IMR-90 (cell line): ENCODE data around the gene DDX42. TPM values are rescaled to one million over a fixed set of nuclear protein-coding genes. Genes with fewer than 3 reads are reported as not detected.

ENCODE experiments used
- ATAC-seq: fragments of 200-7000 bp; cut with Tn5 transposase; 2 replicates; pipeline ENCODE4 v1.9.1; 2020; ENCODE audit warnings: low read depth, mild to moderate bottlenecking, moderate library complexity
- BruUV-seq: library from RNA; stranded (reverse); fragments of 400-500 nt; replicated peaks from 2 replicates; lab custom pipeline; 2021; lab: Mats Ljungman, UMichigan
- CTCF ChIA-PET: fragments of 300-600 bp; formaldehyde crosslinking; extraction: SDS; loops from one replicate; lab custom pipeline; 2021; ENCODE audit warnings: antibody characterized with exemption; lab: Yijun Ruan, JAX
- POLR2A ChIA-PET: fragments of 300-600 bp; sonication (Branson Sonifier 250); formaldehyde crosslinking; loops from one replicate; lab custom pipeline; 2022; ENCODE audit warnings: antibody characterized with exemption; ENCODE audit not compliant: unreplicated experiment; lab: Charles Lee
- DNase-seq: peaks from one replicate; pipeline ENCODE4 v3.0.0; 2013
- H2AFZ ChIP-seq: replicated peaks from 2 replicates; pipeline ENCODE3; 2013; ENCODE audit warnings: low read length, mild to moderate bottlenecking; ENCODE audit not compliant: poor library complexity
- H2AK5ac ChIP-seq: 2 replicates; pipeline ENCODE4 v1.6.1; 2013; ENCODE audit warnings: low read depth, low read length, inconsistent platforms
- H2AK9ac ChIP-seq: replicated peaks from 2 replicates; pipeline ENCODE3; 2013; ENCODE audit warnings: mild to moderate bottlenecking, low read depth, low read length, moderate library complexity; ENCODE audit not compliant: poor library complexity
- H2BK120ac ChIP-seq: 2 replicates; pipeline ENCODE4 v1.6.1; 2013; ENCODE audit warnings: low read depth, low read length, inconsistent platforms
- H2BK15ac ChIP-seq: 3 replicates; pipeline ENCODE4 v1.6.1; 2013; ENCODE audit warnings: low read depth, low read length, inconsistent platforms
- H2BK20ac ChIP-seq: 2 replicates; pipeline ENCODE4 v1.6.1; 2013; ENCODE audit warnings: low read depth, mild to moderate bottlenecking, inconsistent platforms, low read length, moderate library complexity
- H2BK5ac ChIP-seq: 2 replicates; pipeline ENCODE4 v1.6.1; 2013; ENCODE audit warnings: mild to moderate bottlenecking, low read depth, low read length, inconsistent platforms; ENCODE audit not compliant: poor library complexity, severe bottlenecking
- H3K14ac ChIP-seq: replicated peaks from 2 replicates; pipeline ENCODE4 v1.6.1; 2013; ENCODE audit warnings: low read depth, low read length, inconsistent platforms
- H3K18ac ChIP-seq: 2 replicates; pipeline ENCODE4 v1.6.1; 2013; ENCODE audit warnings: low read depth, low read length, control low read depth
- H3K23ac ChIP-seq: 2 replicates; pipeline ENCODE4 v1.6.1; 2013; ENCODE audit warnings: low read depth, low read length, inconsistent platforms
- H3K27ac ChIP-seq: 2 replicates; pipeline ENCODE4 v1.5.1; 2013; ENCODE audit warnings: mild to moderate bottlenecking, control low read depth, low read length; ENCODE audit not compliant: insufficient read depth
- H3K27me3 ChIP-seq: 2 replicates; pipeline ENCODE4 v1.6.1; 2013; ENCODE audit warnings: low read length; ENCODE audit not compliant: control insufficient read depth, insufficient read depth
- H3K36me3 ChIP-seq: 2 replicates; pipeline ENCODE4 v1.6.1; 2013; ENCODE audit warnings: low read length, mixed read lengths; ENCODE audit not compliant: control insufficient read depth, insufficient read depth
- H3K4ac ChIP-seq: 2 replicates; pipeline ENCODE4 v1.6.1; 2013; ENCODE audit warnings: low read depth, low read length, inconsistent platforms
- H3K4me1 ChIP-seq: 2 replicates; pipeline ENCODE4 v1.6.1; 2013; ENCODE audit warnings: low read length, mixed read lengths; ENCODE audit not compliant: control insufficient read depth, insufficient read depth
- H3K4me2 ChIP-seq: 2 replicates; pipeline ENCODE4 v1.6.1; 2013; ENCODE audit warnings: low read depth, mild to moderate bottlenecking, control low read depth, low read length, moderate library complexity
- H3K4me3 ChIP-seq: 2 replicates; pipeline ENCODE4 v1.5.1; 2013; ENCODE audit warnings: low read depth, mild to moderate bottlenecking, control low read depth, low read length, moderate library complexity; ENCODE audit not compliant: insufficient read depth
- H3K56ac ChIP-seq: 2 replicates; pipeline ENCODE4 v1.6.1; 2013; ENCODE audit warnings: low read length, inconsistent platforms; ENCODE audit not compliant: insufficient read depth; ENCODE audit errors: extremely low read depth
- H3K79me1 ChIP-seq, 2 experiments: 2 replicates each; pipeline ENCODE4 v1.6.1; 2013; ENCODE audit warnings: low read length in 2 of 2, inconsistent platforms in 1 of 2, low read depth in 1 of 2
- H3K9ac ChIP-seq: 2 replicates; pipeline ENCODE4 v1.6.1; 2013; ENCODE audit warnings: low read depth, low read length, control low read depth
- H3K9me1 ChIP-seq: 2 replicates; pipeline ENCODE4 v1.6.1; 2013; ENCODE audit warnings: low read length, inconsistent platforms; ENCODE audit not compliant: insufficient read depth
- H3K9me3 ChIP-seq: 2 replicates; pipeline ENCODE4 v1.6.1; 2013; ENCODE audit warnings: low read length; ENCODE audit not compliant: control insufficient read depth, insufficient read depth
- H4K20me1 ChIP-seq: 2 replicates; pipeline ENCODE4 v1.6.1; 2013; ENCODE audit warnings: low read length, inconsistent platforms; ENCODE audit not compliant: insufficient read depth
- H4K5ac ChIP-seq: 2 replicates; pipeline ENCODE4 v1.6.1; 2013; ENCODE audit warnings: mild to moderate bottlenecking, low read depth, low read length, control low read depth
- H4K8ac ChIP-seq, 2 experiments: 2 replicates each; pipeline ENCODE4 v1.6.1; 2013; ENCODE audit warnings: low read depth in 2 of 2, low read length in 2 of 2, control low read depth in 1 of 2, inconsistent platforms in 1 of 2
- H4K91ac ChIP-seq: 2 replicates; pipeline ENCODE4 v1.6.1; 2013; ENCODE audit warnings: low read depth, low read length, inconsistent platforms; ENCODE audit not compliant: insufficient read depth
- CEBPB ChIP-seq: IDR thresholded peaks from 2 replicates; pipeline ENCODE4 v1.6.1; 2012; ENCODE audit warnings: low read depth, low read length, improper control_type of control experiment
- CHD1 ChIP-seq: IDR thresholded peaks from 2 replicates; pipeline ENCODE4 v1.6.1; 2012; ENCODE audit warnings: low read depth, low read length, improper control_type of control experiment
- ELK1 ChIP-seq: fragments of 150-350 bp; IDR thresholded peaks from 2 replicates; pipeline ENCODE4 v1.6.1; 2016; ENCODE audit warnings: low read depth, mild to moderate bottlenecking, low read length, moderate library complexity, borderline replicate concordance
- MAZ ChIP-seq: IDR thresholded peaks from 2 replicates; pipeline ENCODE4 v1.6.1; 2012; ENCODE audit warnings: low read depth, mild to moderate bottlenecking, low read length, improper control_type of control experiment, moderate library complexity, borderline replicate concordance
- NFE2L2 ChIP-seq: fragments of 150-350 bp; IDR thresholded peaks from 2 replicates; pipeline ENCODE4 v1.6.1; 2016; ENCODE audit warnings: low read depth, mild to moderate bottlenecking, low read length
- POLR2A ChIP-seq: IDR thresholded peaks from 2 replicates; pipeline ENCODE4 v1.6.1; 2012; ENCODE audit warnings: mild to moderate bottlenecking, low read depth, low read length
- RAD21 ChIP-seq: IDR thresholded peaks from 2 replicates; pipeline ENCODE4 v1.6.1; 2012; ENCODE audit warnings: low read length, improper control_type of control experiment
- RCOR1 ChIP-seq: IDR thresholded peaks from 2 replicates; pipeline ENCODE4 v1.6.1; 2012; ENCODE audit warnings: mild to moderate bottlenecking, low read length, improper control_type of control experiment; ENCODE audit not compliant: insufficient replicate concordance
- RFX5 ChIP-seq: IDR thresholded peaks from 2 replicates; pipeline ENCODE4 v1.8.0; 2012; ENCODE audit warnings: low read depth, mild to moderate bottlenecking, low read length, moderate library complexity
- WGBS, 2 experiments: methylation state at CpG; one replicate each; pipeline versions ENCODE4 v1.1.5 to v1.1.7; 2013; ENCODE audit warnings: missing lambda C conversion rate in 2 of 2; ENCODE audit not compliant: insufficient read length in 1 of 2; ENCODE audit errors: extremely low coverage in 2 of 2; 5-methylcytosine and 5-hydroxymethylcytosine counted together
- dilution Hi-C: fragments of 300-500 bp; cut with HindIII; formaldehyde crosslinking; loops from one replicate; pipeline ENCODE4 v1.14.3; 2018; ENCODE audit warnings: low sequenced_read_pairs; ENCODE audit not compliant: unreplicated experiment
- in situ Hi-C: fragments of 300-500 bp; cut with MboI; formaldehyde crosslinking; loops from 3 replicates; pipeline ENCODE4 v1.14.3; 2019; ENCODE audit warnings: low sequenced_read_pairs, inconsistent platforms, mixed read lengths
- intact Hi-C: fragments of 100-400 bp; cut with micrococcal nuclease; formaldehyde crosslinking; loops from 2 replicates; pipeline ENCODE4 v1.10.0; 2022
- polyA plus RNA-seq, 3 experiments: library from polyadenylated mRNA; depleted of rRNA; stranded (reverse); fragments of >200 nt; gene quantifications; 2 replicates each; pipeline ENCODE4 v1.2.3, GENCODE V29; 2012; ENCODE audit warnings: low replicate concordance in 1 of 3
- total RNA-seq: library from RNA; depleted of rRNA; stranded (reverse); fragments of >200 nt; gene quantifications from 2 replicates; pipeline ENCODE4 v1.2.3, GENCODE V29; 2012

The DDX42 gene
- total and polyA plus RNA-seq, 2 of the 4 experiments (the other 2 are of a cell fraction) = 75.8 to 91.5 TPM

- TF ChIP-seq ELK1 = no peak
Observed at GRCh38 chr17:63773272-63774140, 464 bp upstream of the DDX42 start, which contains the start of gene CCDC47 (continued).

- H4K20me1 ChIP-seq = peaks cover 73% of the 10 kb centered on the region
- peak overlapping the region; percentile 94 for H3K23ac ChIP-seq
- no peaks in the 10 kb centered on the region for H3K27me3 ChIP-seq
- H2BK15ac ChIP-seq = no peak overlapping the region
- ChIA-PET POLR2A (interaction anchor here (1.4 kb wide), 1 partner anchor 15 kb away, joined by 3 read pairs; no protein-coding TSS in a partner anchor), CTCF (interaction anchor here (0.8 kb wide), 1 partner anchor 10 kb away, joined by 3 read pairs; no protein-coding TSS in a partner anchor)
- peak overlapping the region; percentile 74 for H2BK5ac ChIP-seq
- H3K36me3 ChIP-seq = peaks cover 6% of the 10 kb centered on the region
- H3K4me1 ChIP-seq = 0 out of 2 replicates have a peak, but pooled peaks cover 2% of the 10 kb centered on the region
- peak overlapping the region; percentile 87; the same call in 1 of the 2 replicates for H3K27ac ChIP-seq
- H3K4me3 ChIP-seq = peak overlapping the region; percentile 100
- ATAC-seq (no peak), DNase-seq (peak; percentile 21)
- H3K79me1 ChIP-seq = peaks cover 0 to 47% of the 10 kb centered on the region in 2 experiments; a peak in 2 of 4 replicates
- H3K56ac ChIP-seq = peak overlapping the region; percentile 84; the same call in 1 of the 2 replicates
- H3K9me1 ChIP-seq = peaks cover 2% of the 10 kb centered on the region
- H4K91ac ChIP-seq = no peak overlapping the region
- TF ChIP-seq CHD1 = no peak
- TF ChIP-seq ELK1 = no peak
- no peak for TF ChIP-seq NFE2L2
- no peak for TF ChIP-seq RCOR1
- TF ChIP-seq POLR2A = no peak
- no peak for TF ChIP-seq RFX5
- no peak for TF ChIP-seq RAD21
- TF ChIP-seq MAZ = no peak
- no peak for TF ChIP-seq CEBPB
- peak overlapping the region; percentile 15; the same call in 1 of the 2 replicates for H4K5ac ChIP-seq
- H3K9me3 ChIP-seq = no peaks in the 10 kb centered on the region
- H2AK9ac ChIP-seq = peak overlapping the region; percentile 96
- H3K14ac ChIP-seq = peak overlapping the region; percentile 68
- H2BK20ac ChIP-seq = no peak overlapping the region
- no TSS peak for BruUV-seq
- dilution Hi-C loops (no loop called here), in situ Hi-C loops (no loop called here), intact Hi-C loops (no loop called here)
- H3K18ac ChIP-seq = no peak overlapping the region
- WGBS, 2 experiments = 0% methylated on average over 1 of the region's 4 CpGs; no CpG with 5 or more reads in 1 of the 2 experiments
- H3K9ac ChIP-seq = peak overlapping the region; percentile 99
- no peak overlapping the region for H2BK120ac ChIP-seq
- H3K4ac ChIP-seq = peak overlapping the region; percentile 57; the same call in 1 of the 2 replicates
- no peak overlapping the region for H2AK5ac ChIP-seq
- H3K4me2 ChIP-seq = peak overlapping the region; percentile 84
- no peak overlapping the region for H2AFZ ChIP-seq
- no peak overlapping the region for H4K8ac ChIP-seq
Observed at GRCh38 chr17:63774969-63775265, 947 bp downstream of the DDX42 start.
